Body of pancreas (tissue), 4 donors: ENCODE measurements around the gene ANKRD18A. TPM values are rescaled to one million over a fixed set of nuclear protein-coding genes. Genes with fewer than 3 reads are reported as not detected.

Experiments used
- ATAC-seq: fragments of 150-250 bp; one replicate; pipeline ENCODE4 v1.9.1; 2016
- DNase-seq, 4 donors: peaks; one replicate each; pipeline ENCODE4 v3.0.0-alpha.2; 2019
- H3K27ac ChIP-seq, 4 donors: fragments of 200-600 bp; sonication (generic); 1 replicate in 3 of 4; 2 replicates in 1 of 4; pipeline versions ENCODE4 v1.5.1 to v1.6.1; 2016 to 2019; ENCODE audit warnings: mild to moderate bottlenecking in 1 of 4, mixed read lengths in 1 of 4, moderate library complexity in 1 of 4
- H3K27me3 ChIP-seq, 2 donors: fragments of 200-600 bp; sonication (generic); one replicate each; pipeline ENCODE4 v1.6.0; 2016; ENCODE audit warnings: mild to moderate bottlenecking in 1 of 2
- H3K36me3 ChIP-seq, 2 donors: fragments of 200-600 bp; sonication (generic); replicated peaks in 1 of 2; 2 replicates each; pipeline ENCODE4 v1.5.1; 2016; ENCODE audit warnings: low read depth in 2 of 2; ENCODE audit not compliant: insufficient read depth in 1 of 2
- H3K4me1 ChIP-seq: fragments of 200-600 bp; sonication (generic); one replicate; pipeline ENCODE4 v1.6.0; 2016
- H3K4me3 ChIP-seq, 2 donors: fragments of 200-600 bp; sonication (generic); 1 replicate in 1 of 2; 2 replicates in 1 of 2; pipeline ENCODE4 v1.5.1; 2016 to 2019
- H3K9me3 ChIP-seq, 3 donors: fragments of 200-600 bp; sonication (generic); 1 replicate in 2 of 3; 2 replicates in 1 of 3; pipeline ENCODE4 v1.5.1; 2016
- CTCF ChIP-seq, 7 experiments: fragments of 450-650 bp in 4 of 7; fragments of 200-600 bp in 3 of 7; sonication (generic) in 3 of 7; IDR thresholded peaks; one replicate each; pipeline ENCODE4 v1.5.1; 2016 to 2019; ENCODE audit warnings: antibody characterized with exemption in 7 of 7
- POLR2A ChIP-seq, 3 donors: fragments of 450-650 bp; IDR thresholded peaks; one replicate each; pipeline ENCODE4 v1.6.1; 2016; ENCODE audit warnings: antibody characterized with exemption in 3 of 3, mild to moderate bottlenecking in 2 of 3
- WGBS, 2 donors: methylation state at CpG; one replicate each; pipeline ENCODE4 v1.1.5; 2017; 5-methylcytosine and 5-hydroxymethylcytosine counted together
- intact Hi-C: fragments of 100-400 bp; cut with DNase I; formaldehyde crosslinking; loops from one replicate; pipeline ENCODE4 v1.15.1; 2023
- total RNA-seq, 2 donors: library from RNA; depleted of rRNA; stranded (reverse); fragments of >200 nt; gene quantifications; one replicate each; pipeline ENCODE4 v1.1.0, GENCODE V29; 2016

ANKRD18A gene
- total RNA-seq = 10 to 100 TPM in 1 of 2 donors, 1 to 10 TPM in 1; 6.5 to 23.1 TPM

GRCh38 chr9:38620483-38621433 is at the start of gene ANKRD18A:
Gene ANKRD18A (minus strand): TSS chr9:38620596. CDS start chr9:38620285, 311 bp downstream.
- ATAC-seq = peak; percentile 90
- intact Hi-C loops = no loop called here
- Histone ChIP-seq H3K4me1 (peaks cover 28% of the 10 kb centered on the region), H3K4me3 (peak within 1 kb of the TSS; percentile 36 to 62), H3K27ac (peak within 1 kb of the TSS; percentile 68 to 95 (median 88)), H3K27me3 (no peaks in the 10 kb centered on the region), H3K9me3 (no peaks in the 10 kb centered on the region), H3K36me3 (no peaks in the 10 kb centered on the region)
- WGBS, 2 donors = 0% methylated on average over 66 of the region's 76 CpGs; no CpG with 5 or more reads in 1 of the 2 donors
- peak; percentile 93 to 95 (median 93) for DNase-seq
- peak; percentile 61 to 95 (median 85) for TF ChIP-seq CTCF (IDR thresholded peaks at IDR 0.05)
- TF ChIP-seq POLR2A (IDR thresholded peaks at IDR 0.05) = peak; percentile 47 to 79 (median 70)

GRCh38 chr9:38668791-38669466 is 48.5 kb upstream of the ANKRD18A start:
- no peak overlapping the region for H3K27ac ChIP-seq
- intact Hi-C loops = no loop called here
- no peak for TF ChIP-seq POLR2A (IDR thresholded peaks at IDR 0.05)
- no peak for TF ChIP-seq CTCF (IDR thresholded peaks at IDR 0.05)
- DNase-seq (no peak), ATAC-seq (no peak)
- no peaks in the 10 kb centered on the region for H3K4me1 ChIP-seq
- no peaks in the 10 kb centered on the region for H3K36me3 ChIP-seq
- no peak overlapping the region for H3K4me3 ChIP-seq
- 74 to 78% methylated on average over 9 to 10 of the region's 10 CpGs for WGBS, 2 donors
- H3K9me3 ChIP-seq = no peaks in the 10 kb centered on the region
- H3K27me3 ChIP-seq = no peaks in the 10 kb centered on the region

- no peak for ATAC-seq
- H3K4me3 ChIP-seq = no peak overlapping the region
- no peaks in the 10 kb centered on the region for H3K9me3 ChIP-seq
- no peak for DNase-seq
- H3K27ac ChIP-seq = no peak overlapping the region
- TF ChIP-seq POLR2A (IDR thresholded peaks at IDR 0.05) (no peak), CTCF (IDR thresholded peaks at IDR 0.05) (no peak)
- no peaks in the 10 kb centered on the region for H3K27me3 ChIP-seq
- H3K4me1 ChIP-seq = no peaks in the 10 kb centered on the region
- 50 to 67% methylated on average over 8 of the region's 8 CpGs for WGBS, 2 donors
- intact Hi-C loops = no loop called here
- H3K36me3 ChIP-seq = no peaks in the 10 kb centered on the region
Observed at GRCh38 chr9:38662763-38663593, 42.6 kb upstream of the ANKRD18A start.

GRCh38 chr9:38659538-38659937 is 39.1 kb upstream of the ANKRD18A start:
- intact Hi-C loops = no loop called here
- WGBS, 2 donors = 76 to 86% methylated on average over 7 of the region's 7 CpGs

More at GRCh38 chr9:38659538-38659937, 39.1 kb upstream of the ANKRD18A start:
- DNase-seq (no peak), ATAC-seq (no peak)
- Histone ChIP-seq H3K27me3 (no peaks in the 10 kb centered on the region), H3K4me3 (no peak overlapping the region), H3K27ac (no peak overlapping the region), H3K9me3 (no peaks in the 10 kb centered on the region), H3K4me1 (no peaks in the 10 kb centered on the region), H3K36me3 (no peaks in the 10 kb centered on the region)
- TF ChIP-seq POLR2A (IDR thresholded peaks at IDR 0.05) (no peak), CTCF (IDR thresholded peaks at IDR 0.05) (no peak)
